NCI-H82 (cell line): Measurements from ENCODE around the gene LAMB4.

ENCODE experiments used
- DNase-seq: peaks from one replicate; lab custom pipeline; 2025; lab: John Stamatoyannopoulos, UW

Gene LAMB4

GRCh38 chr7:108104324-108104723 is 25.8 kb downstream of the LAMB4 start:
- no peak for DNase-seq

GRCh38 chr7:108103558-108104298 is 26.4 kb downstream of the LAMB4 start:
- DNase-seq: no peak

DNA sequence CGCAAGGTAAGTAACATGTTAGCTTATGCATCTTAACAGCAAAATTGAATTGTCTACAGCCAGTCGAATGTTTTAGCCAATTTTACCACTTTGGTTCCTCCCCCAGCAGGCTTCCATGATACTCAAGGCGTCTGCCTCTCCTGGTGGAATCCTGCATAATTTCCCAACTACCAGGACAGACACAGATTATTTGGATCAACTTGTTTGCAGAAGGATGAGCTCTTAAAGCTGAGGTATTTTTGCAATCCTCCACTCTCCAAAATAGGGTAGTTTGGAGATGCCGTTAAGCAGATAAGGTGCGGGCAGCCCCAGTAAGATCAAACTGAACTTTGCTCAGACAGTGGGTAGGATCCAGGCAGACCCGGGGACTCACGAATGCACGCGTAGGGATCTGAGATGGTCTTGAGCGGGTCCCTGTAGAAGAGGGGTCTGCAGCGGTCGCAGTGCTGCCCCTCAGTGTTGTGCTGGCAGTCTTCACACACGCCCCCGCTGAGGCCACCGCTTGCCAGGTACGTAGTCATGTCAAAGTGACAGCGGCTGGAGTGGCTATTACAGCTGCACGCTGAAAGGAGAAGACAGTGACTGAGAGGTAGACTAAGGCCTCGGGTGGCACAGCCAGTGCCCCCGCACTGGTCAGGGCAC is 27.4 kb downstream of the LAMB4 start:
- DNase-seq: no peak

DNA sequence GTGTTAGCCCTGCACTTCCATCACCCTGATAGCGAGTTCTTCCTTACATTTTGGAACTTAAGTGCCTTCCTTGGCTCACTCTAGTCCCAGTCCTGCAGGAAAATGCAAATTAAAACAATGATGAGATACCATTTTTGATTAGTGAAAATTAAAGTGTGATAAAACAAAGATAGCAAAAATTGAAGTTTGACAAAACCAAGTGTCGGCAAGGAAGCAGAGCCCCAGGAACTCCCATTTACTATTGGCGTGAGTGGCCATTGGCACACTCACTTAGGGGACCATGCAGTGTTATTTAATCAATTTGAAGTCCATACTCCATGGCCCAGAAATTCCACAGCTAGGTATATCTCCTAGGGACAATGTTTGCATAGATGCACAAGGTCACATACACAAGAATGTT is 28.4 kb downstream of the LAMB4 start:
- DNase-seq: no peak

DNA sequence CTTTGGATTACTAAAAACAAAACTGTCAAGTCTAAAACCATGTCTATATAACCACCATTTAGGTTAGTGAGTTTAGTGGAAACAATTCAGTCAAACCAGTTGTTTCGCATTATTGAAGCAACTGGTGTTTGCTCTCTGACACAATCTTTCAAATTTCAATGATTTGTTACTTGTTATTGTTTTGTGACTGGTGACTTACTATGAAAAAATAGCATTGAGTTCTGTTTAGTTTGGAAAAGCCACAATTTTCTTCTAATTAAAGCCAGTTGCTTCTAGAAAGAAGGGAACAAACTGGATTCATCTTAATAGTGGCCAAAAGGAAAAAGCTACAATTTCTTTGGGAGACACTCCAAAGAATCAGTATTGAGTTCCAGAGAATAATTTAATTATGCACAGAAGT is 30.4 kb downstream of the LAMB4 start:
- DNase-seq: no peak

- DNase-seq: peak; percentile 23
Measured at GRCh38 chr7:108097703-108098102, 32.5 kb downstream of the LAMB4 start.

DNA sequence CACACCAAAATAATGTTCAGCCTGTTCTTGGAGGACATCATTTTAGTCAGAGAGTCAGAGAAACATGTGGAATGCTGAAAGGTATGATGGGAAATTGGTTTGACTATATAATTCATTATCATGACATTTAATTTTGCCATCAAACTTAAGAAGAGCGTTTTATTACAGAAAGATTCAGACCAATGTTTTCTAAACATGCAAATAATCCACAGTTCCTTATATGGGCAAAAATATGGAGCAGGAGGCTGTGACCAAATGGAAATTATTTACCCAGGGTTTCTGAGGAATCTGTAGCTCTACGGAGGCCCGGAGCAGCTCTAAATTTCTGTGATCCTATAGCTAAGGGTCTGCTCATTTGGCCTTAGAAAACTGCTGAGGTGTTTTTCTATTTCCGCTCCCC is 33.2 kb downstream of the LAMB4 start:
- DNase-seq: no peak

DNA sequence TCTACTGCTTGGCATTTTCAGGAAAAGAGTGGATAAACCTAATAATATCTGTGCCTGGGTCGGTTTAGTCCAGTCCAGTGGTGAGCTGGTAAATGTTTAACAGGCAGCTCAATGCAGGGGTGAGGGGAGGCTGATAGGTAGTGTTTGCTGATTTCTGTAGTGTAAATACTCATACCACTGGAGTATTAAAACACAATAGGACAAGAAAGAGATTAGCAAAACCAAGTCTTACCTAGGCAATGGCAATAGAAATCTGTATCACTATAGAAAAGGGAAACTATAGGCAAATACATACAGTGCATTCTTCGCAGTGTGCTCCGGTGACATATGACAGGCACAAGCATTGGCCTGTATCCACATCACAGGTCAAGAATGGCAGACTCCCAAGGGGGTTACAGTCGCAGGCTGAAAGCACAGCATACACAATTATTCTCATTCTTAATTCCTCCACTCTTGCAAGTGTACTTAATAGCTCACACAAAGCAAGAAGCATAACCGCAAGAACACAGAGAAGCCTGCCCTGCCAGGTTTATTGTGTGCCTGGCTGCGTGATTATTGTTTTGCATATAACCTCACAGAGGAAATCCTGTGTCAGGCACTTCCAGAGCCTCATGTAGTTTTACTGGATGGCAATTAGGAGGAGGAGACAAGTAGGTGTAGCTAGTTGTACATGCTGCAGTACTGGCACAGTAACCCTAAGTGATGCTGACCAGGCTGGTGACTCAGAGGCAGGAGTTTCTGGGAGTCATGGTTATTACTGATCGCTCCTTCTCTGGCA is 35.0 kb downstream of the LAMB4 start:
- DNase-seq: peak; percentile 51

DNA sequence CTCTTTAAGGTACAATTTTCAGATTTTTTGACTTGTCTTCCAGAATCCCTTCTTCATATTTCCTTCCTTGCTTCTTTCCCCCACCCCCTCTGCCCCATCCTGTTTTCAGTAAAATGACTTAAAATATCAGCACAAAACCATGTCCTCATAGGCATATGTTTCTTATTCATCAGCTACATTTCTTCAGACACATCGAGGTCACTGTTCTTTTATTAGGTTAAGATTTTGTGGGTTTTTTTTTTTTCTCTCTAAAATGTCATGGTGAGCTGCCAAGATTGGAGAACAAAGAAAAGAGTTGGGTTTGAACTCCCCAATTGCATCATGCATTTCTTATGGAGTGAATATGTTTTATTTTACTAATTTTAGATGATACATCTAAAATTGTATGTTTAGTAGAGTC is 35.8 kb downstream of the LAMB4 start:
- no peak for DNase-seq

- DNase-seq: no peak
Measured at GRCh38 chr7:108093851-108094331, 36.3 kb downstream of the LAMB4 start.

DNA sequence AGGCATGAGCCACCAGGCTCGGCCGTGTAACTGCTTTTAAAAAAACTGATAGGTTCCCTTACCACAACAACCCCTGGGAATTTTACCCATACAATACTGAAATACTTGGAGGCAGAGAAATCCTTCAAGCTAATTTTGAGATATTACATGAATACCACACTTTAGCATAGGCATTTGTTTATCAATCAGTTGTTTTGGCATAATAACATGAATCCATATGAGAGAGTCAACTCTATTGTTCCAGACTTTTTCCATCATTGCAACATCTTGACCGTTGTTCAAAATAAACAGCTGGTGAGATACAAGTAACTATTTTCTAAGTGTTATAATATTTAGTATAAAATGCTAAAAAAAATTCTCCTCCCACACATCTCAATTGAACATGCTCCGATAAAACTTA is 36.8 kb downstream of the LAMB4 start:
- no peak for DNase-seq

- no peak for DNase-seq
Measured at GRCh38 chr7:108091461-108091831, 38.7 kb downstream of the LAMB4 start.

DNA sequence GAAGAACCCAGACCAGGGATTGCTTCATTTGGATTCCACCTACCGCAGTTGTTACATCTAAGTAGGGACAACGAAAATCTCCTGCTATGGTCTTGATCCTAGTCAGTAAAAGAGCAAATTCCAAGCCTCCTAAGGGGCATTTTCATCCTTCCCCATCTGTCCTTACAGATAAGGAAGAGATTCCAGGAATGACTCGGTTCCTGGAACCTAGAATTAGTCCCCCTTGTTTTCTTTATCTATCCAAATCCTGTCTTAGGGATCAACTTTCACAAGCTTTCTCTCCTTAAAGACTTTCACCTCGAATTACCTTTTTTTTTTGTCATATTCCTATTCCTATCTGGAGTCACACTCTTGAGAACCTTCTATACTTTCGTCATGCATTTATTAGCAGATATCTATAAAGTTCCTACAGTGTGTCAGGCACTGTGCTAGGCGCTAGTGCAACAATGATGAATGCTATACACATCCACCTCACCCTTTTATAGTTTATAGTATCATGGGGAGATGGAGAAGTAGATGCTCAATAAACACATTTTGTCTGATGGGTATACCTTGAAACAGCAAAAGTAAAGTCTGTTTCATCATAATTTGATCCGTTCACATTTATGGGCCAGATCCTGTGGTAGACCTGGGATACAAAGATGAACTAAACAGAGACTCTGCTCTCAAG is 39.2 kb downstream of the LAMB4 start:
- peak; percentile 55 for DNase-seq

DNA sequence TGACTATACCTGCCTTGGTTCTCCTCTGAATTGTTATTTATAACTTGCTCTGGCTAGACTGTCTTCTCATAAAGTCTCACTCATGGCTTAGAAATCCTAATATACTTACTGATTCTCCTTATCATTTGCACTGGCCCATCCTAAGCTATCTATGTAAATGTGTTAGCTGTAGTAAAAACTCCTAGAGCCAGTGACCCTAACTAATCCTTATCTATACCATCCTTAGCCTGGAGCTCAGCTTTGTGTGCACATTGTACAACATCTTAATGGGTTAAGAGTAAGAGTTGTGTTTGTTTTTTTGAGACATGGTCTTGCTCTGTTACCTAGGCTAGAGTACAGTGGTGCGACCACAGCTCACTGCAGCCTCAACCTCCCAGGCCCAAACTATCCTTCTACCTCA is 40.8 kb downstream of the LAMB4 start:
- DNase-seq: no peak

DNA sequence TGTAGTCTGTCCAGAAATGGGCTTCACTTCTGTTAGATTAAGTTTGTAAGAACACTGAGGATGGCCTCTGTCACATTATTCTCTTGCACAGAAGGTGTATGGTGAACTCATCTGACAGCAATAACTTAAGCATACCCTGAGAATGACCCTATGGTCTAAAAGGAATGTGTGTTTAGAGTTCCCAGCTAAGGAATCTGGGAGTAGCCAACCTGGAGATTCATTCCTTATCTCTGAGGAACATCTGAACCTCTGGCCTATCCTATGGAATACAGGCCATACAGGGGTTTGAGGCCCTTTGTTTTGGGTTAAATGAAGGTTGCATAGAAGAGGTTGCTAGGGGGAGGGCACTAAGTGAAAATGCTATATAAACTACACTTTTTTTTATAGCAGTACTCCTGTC is 41.4 kb downstream of the LAMB4 start:
- DNase-seq: no peak

- DNase-seq: no peak
Measured at GRCh38 chr7:108087778-108088177, 42.4 kb downstream of the LAMB4 start.

GRCh38 chr7:108086962-108087361 is 43.2 kb downstream of the LAMB4 start:
- peak; percentile 14 for DNase-seq

- no peak for DNase-seq
Measured at GRCh38 chr7:108086546-108086945, 43.6 kb downstream of the LAMB4 start.

DNA sequence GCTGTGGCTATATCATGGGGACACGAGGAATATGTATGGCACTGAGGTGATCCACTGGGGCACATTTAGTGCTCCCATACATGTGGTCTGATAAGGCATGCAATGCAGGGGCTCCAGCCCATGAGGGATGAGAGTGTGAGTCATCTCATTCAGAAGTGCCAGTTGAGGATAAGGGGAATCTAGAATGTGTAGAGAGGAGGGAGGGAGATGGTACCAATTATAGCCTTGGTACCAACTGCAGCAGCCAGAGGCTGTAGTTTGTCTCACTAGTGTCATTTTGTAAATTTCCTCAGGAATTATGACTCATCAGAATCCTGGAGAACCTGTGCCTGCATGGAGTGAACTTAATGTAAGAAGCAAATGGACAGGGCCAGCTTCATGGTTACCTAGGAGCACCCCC is 46.2 kb downstream of the LAMB4 start:
- no peak for DNase-seq

DNA sequence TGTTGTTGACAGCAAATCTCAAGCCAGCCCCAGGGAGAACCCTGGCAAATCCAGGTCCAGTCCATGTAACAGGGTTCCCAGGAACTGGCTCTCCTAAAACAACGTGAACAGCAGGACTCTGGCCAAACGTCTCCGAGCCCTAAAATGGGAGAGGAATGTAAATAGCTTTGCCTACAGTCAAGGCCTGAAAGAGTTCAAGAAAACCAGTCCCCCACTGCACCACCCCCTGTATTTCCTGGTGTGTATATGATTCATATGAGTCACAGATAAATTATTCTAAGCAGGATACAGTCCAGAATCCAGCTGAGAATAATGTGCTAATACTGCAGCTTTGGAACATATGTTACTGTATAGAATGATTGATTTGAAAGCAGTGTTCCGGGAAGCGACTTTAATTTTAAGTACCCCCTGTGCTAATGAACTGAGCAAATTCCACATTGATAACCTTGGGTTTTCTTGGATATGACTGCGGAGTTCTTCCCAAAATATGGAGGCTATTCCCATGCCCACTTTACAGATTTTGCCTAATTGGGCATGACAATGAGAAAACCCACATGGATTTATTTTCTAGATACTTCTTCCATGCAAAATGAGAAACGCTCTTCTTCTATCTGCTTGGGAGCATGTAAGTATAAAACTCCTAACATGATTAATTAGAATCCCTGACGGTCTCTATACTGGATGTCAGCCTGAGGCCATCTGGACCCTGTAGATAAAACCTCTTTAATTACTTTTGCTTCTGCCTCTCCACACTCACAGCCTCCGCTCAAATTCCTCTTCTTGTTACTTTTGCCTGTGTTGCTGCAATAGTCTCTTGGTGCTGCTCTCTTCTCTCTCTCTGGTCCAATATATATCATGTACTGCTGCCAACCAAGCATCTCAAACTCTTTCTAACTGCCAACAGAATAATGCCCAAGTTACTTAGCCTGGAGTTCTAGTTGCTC is 50.2 kb downstream of the LAMB4 start:
- DNase-seq: peak; percentile 97

GRCh38 chr7:108079276-108079647 is 50.9 kb downstream of the LAMB4 start:
- peak; percentile 70 for DNase-seq
